Activated CD8-positive, alpha-beta memory T cell treated with anti-CD3 and anti-CD28 coated beads for 48 hours (primary cell): ENCODE results near the gene ST8SIA1.

ENCODE experiments used
- DNase-seq, 3 experiments: peaks; one replicate each; pipeline ENCODE4 v3.0.0-alpha.2; 2020; ENCODE audit warnings: low read depth in 2 of 3, low spot score in 2 of 3

ST8SIA1 gene

GRCh38 chr12:22246217-22246846, 88.2 kb downstream of the ST8SIA1 start:
- DNase-seq = no peak

GRCh38 chr12:22242726-22243125, 91.8 kb downstream of the ST8SIA1 start:
- no peak for DNase-seq

GRCh38 chr12:22238211-22238610, 96.3 kb downstream of the ST8SIA1 start:
- DNase-seq = no peak

- no peak for DNase-seq
These were observed 99.9 kb downstream of the ST8SIA1 start for GRCh38 chr12:22234561-22234960.

- DNase-seq = no peak
These were observed 102.7 kb downstream of the ST8SIA1 start for GRCh38 chr12:22231836-22232235.

- DNase-seq = no peak
These were observed 103.4 kb downstream of the ST8SIA1 start for GRCh38 chr12:22231078-22231477.

GRCh38 chr12:22230280-22230794, 104.2 kb downstream of the ST8SIA1 start:
- DNase-seq = no peak

GRCh38 chr12:22229652-22230279, 104.7 kb downstream of the ST8SIA1 start:
- DNase-seq = no peak

- no peak for DNase-seq
These were observed 106.3 kb downstream of the ST8SIA1 start for GRCh38 chr12:22228022-22228875.

- no peak for DNase-seq
These were observed 111.2 kb downstream of the ST8SIA1 start for GRCh38 chr12:22223356-22223755.

GRCh38 chr12:22217556-22217955, 117.0 kb downstream of the ST8SIA1 start:
- DNase-seq = no peak

- DNase-seq = no peak
These were observed 118.8 kb downstream of the ST8SIA1 start for GRCh38 chr12:22215467-22216253.

GRCh38 chr12:22211128-22211527, 123.4 kb downstream of the ST8SIA1 start:
- DNase-seq = no peak

- DNase-seq = no peak
These were observed 125.1 kb downstream of the ST8SIA1 start for GRCh38 chr12:22209422-22209821.

- no peak for DNase-seq
These were observed 128.3 kb downstream of the ST8SIA1 start for GRCh38 chr12:22206111-22206728.

- no peak for DNase-seq
These were observed 130.1 kb downstream of the ST8SIA1 start for GRCh38 chr12:22204391-22204790.

GRCh38 chr12:22202847-22203246, 131.7 kb downstream of the ST8SIA1 start:
- no peak for DNase-seq

- DNase-seq = no peak
These were observed 133.4 kb downstream of the ST8SIA1 start for GRCh38 chr12:22201101-22201500.

- no peak for DNase-seq
These were observed 138.3 kb downstream of the ST8SIA1 start for GRCh38 chr12:22196236-22196635.

GRCh38 chr12:22190969-22191368, 143.5 kb downstream of the ST8SIA1 start:
- DNase-seq = no peak

GRCh38 chr12:22188431-22188830, 146.1 kb downstream of the ST8SIA1 start:
- no peak for DNase-seq
